Keratinocyte (primary cell): ENCODE results near the gene MAGOHB. TPM values are rescaled to one million over a fixed set of nuclear protein-coding genes. Genes with fewer than 3 reads are reported as not detected.

Experiments
- DNase-seq: peaks from one replicate; pipeline ENCODE4 v3.0.0-alpha.2; 2011; ENCODE audit warnings: low read depth, missing footprints, low spot score
- FAIRE-seq: peaks from 2 replicates; lab custom pipeline; 2011; peaks lifted over from hg19 to GRCh38; lab: Jason Lieb, UNC
- H2AFZ ChIP-seq: 2 replicates; pipeline ENCODE4 v1.6.0; 2012; ENCODE audit warnings: low read length, control low read depth, inconsistent platforms; ENCODE audit not compliant: control insufficient read depth
- H3K27ac ChIP-seq: 2 replicates; pipeline ENCODE4 v1.5.1; 2011; ENCODE audit warnings: low read length; ENCODE audit not compliant: control insufficient read depth, insufficient read depth
- H3K27me3 ChIP-seq: 3 replicates; pipeline ENCODE4 v1.6.0; 2011; ENCODE audit warnings: low read length; ENCODE audit not compliant: control insufficient read depth, insufficient read depth; ENCODE audit errors: extremely low read depth
- H3K36me3 ChIP-seq, 2 experiments: 2 replicates in 1 of 2; 3 replicates in 1 of 2; pipeline ENCODE4 v1.5.1; 2011; ENCODE audit warnings: low read length in 2 of 2, mild to moderate bottlenecking in 1 of 2; ENCODE audit not compliant: control insufficient read depth in 2 of 2, insufficient read depth in 2 of 2; ENCODE audit errors: extremely low read depth in 1 of 2
- H3K4me1 ChIP-seq: 3 replicates; pipeline ENCODE4 v1.5.1; 2011; ENCODE audit warnings: low read length; ENCODE audit not compliant: control insufficient read depth, insufficient read depth; ENCODE audit errors: extremely low read depth
- H3K4me2 ChIP-seq: 3 replicates; pipeline ENCODE4 v1.6.0; 2011; ENCODE audit warnings: low read depth, low read length; ENCODE audit not compliant: control insufficient read depth, insufficient read depth; ENCODE audit errors: extremely low read depth
- H3K4me3 ChIP-seq, 3 experiments: fragments of 200-600 bp in 1 of 3; sonication (generic) in 1 of 3; 2 replicates in 2 of 3; 3 replicates in 1 of 3; pipeline ENCODE4 v1.5.1; 2011 to 2016; ENCODE audit warnings: low read length in 3 of 3, mild to moderate bottlenecking in 3 of 3, control low read depth in 2 of 3, inconsistent platforms in 1 of 3, low read depth in 1 of 3, mixed read lengths in 1 of 3, mixed run types in 1 of 3, moderate library complexity in 1 of 3; ENCODE audit not compliant: control insufficient read depth in 2 of 3, insufficient read depth in 2 of 3; ENCODE audit errors: extremely low read depth in 1 of 3
- H3K79me2 ChIP-seq: 2 replicates; pipeline ENCODE4 v1.6.0; 2012; ENCODE audit warnings: low read length; ENCODE audit not compliant: control insufficient read depth, insufficient read depth
- H3K9ac ChIP-seq: 3 replicates; pipeline ENCODE4 v1.6.0; 2011; ENCODE audit warnings: low read length; ENCODE audit not compliant: control insufficient read depth, insufficient read depth; ENCODE audit errors: extremely low read depth
- H3K9me1 ChIP-seq: 3 replicates; pipeline ENCODE4 v1.6.0; 2011; ENCODE audit warnings: low read length; ENCODE audit not compliant: control insufficient read depth, insufficient read depth; ENCODE audit errors: extremely low read depth
- H3K9me3 ChIP-seq: 2 replicates; pipeline ENCODE4 v1.5.1; 2012; ENCODE audit warnings: low read depth, low read length; ENCODE audit not compliant: control insufficient read depth
- H4K20me1 ChIP-seq: 3 replicates; pipeline ENCODE4 v1.6.0; 2011; ENCODE audit warnings: low read length; ENCODE audit not compliant: control insufficient read depth, insufficient read depth; ENCODE audit errors: extremely low read depth
- CTCF ChIP-seq, 3 experiments: IDR thresholded peaks in 1 of 3; conservative IDR thresholded peaks in 1 of 3; optimal IDR thresholded peaks in 1 of 3; 2 replicates in 2 of 3; 3 replicates in 1 of 3; pipeline versions ENCODE3 to v1.5.1; 2011; ENCODE audit warnings: low read length in 3 of 3, mild to moderate bottlenecking in 3 of 3, moderate library complexity in 2 of 3, control low read depth in 1 of 3, inconsistent platforms in 1 of 3; ENCODE audit not compliant: insufficient read depth in 2 of 3; ENCODE audit errors: extremely low read depth in 1 of 3
- EZH2 ChIP-seq: IDR thresholded peaks from one replicate; pipeline ENCODE4 v1.6.1; 2012; ENCODE audit warnings: inconsistent platforms, mild to moderate bottlenecking, low read length, moderate library complexity
- dilution Hi-C: fragments of 300-500 bp; cut with MboI; formaldehyde crosslinking; loops from one replicate; pipeline ENCODE4 v1.7.0; 2020; ENCODE audit warnings: low sequenced_read_pairs; ENCODE audit not compliant: extremely low pct_ligation_motif_present
- polyA plus RNA-seq, 5 experiments: library from polyadenylated mRNA; depleted of rRNA in 3 of 5; stranded (reverse) in 3 of 5; stranded (forward) in 1 of 5; unstranded in 1 of 5; fragments of >200 nt; gene quantifications; 1 replicate in 1 of 5; 2 replicates in 3 of 5; 3 replicates in 1 of 5; pipeline versions ENCODE4 v1.2.1 to v1.2.3, GENCODE V29; 2011 to 2012; ENCODE audit warnings: missing spikeins in 2 of 5, low read depth in 1 of 5, low replicate concordance in 1 of 5

MAGOHB gene
- polyA plus RNA-seq, 1 donor (not counting 4 experiments of a cell fraction or from before 2014, with no cell fraction given): 34.2 TPM

DNA sequence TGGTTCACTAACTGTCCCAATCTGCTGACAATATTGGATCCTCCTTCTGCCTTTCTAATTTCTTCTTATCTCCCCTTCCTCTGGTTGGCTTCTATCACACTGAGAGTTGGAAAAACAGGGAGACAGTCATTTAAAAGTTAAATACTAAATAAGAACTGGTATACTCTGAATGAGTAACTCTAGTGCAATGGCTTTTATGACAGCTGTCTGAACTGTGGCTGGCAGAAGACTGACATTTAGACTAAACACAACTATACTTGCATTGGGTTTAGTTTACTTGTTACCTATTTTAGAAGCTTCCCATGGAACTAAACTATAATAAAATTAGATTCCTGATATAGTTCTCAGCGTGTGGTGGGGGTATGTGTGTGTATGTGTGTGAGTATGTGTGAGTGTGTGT is 7.9 kb upstream of the MAGOHB start:
- dilution Hi-C loops: no loop called here
- H3K9me3 ChIP-seq: no peaks in the 10 kb centered on the region
- DNase-seq: no peak
- no peaks in the 10 kb centered on the region for H3K79me2 ChIP-seq
- H3K27ac ChIP-seq: no peak overlapping the region
- no peak overlapping the region for H3K4me2 ChIP-seq
- no peaks in the 10 kb centered on the region for H3K27me3 ChIP-seq
- no peak for TF ChIP-seq EZH2
- TF ChIP-seq CTCF (optimal IDR thresholded peaks at IDR 0.05 in 1 of 3, IDR thresholded peaks at IDR 0.05 in 1 of 3, conservative IDR thresholded peaks at IDR 0.05 in 1 of 3; ENCODE audit: extremely low read depth in 1 of 3, insufficient read depth in 2 of 3, low read length in 3 of 3): no peak
- H4K20me1 ChIP-seq: no peaks in the 10 kb centered on the region
- no peak overlapping the region for H3K4me3 ChIP-seq
- H3K9ac ChIP-seq: no peak overlapping the region
- no peaks in the 10 kb centered on the region for H3K9me1 ChIP-seq
- FAIRE-seq: no peak
- peaks cover 0 to 1% of the 10 kb centered on the region in 2 experiments for H3K36me3 ChIP-seq
- H3K4me1 ChIP-seq: peaks cover 16% of the 10 kb centered on the region
- H2AFZ ChIP-seq: no peak overlapping the region

DNA sequence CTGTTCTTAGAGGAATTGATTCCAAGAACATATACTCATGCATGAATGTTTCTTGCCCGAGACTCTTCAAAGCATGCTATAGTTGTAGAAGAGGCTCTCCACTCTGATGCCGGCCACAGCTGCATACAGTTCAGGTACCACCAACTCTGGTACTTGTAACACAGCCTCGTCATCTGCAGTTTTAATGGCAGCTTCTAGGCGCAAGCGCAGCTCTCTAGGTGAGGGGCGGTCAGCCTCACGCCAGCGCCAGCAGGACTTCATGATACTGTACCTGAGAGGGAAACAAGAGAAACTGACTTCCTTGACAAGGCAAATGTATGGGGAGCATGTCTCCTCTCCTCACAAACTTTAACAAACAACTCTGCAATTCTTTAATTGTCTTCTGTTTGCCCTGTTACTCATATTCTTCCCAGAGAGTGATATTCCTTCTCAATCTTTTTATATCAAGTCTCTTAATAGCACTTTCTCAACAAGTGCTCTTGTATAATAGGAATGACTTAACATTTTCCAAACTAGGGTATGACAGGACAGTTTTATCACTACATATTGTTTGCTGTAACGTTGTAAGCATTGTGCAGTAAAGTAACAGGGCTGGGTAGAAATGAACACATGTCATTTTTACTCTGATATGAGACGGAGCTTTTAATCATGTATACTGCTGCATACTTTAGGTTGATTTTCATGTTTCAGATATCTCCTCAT is 6.8 kb upstream of the MAGOHB start:
- FAIRE-seq (no peak), DNase-seq (no peak)
- TF ChIP-seq CTCF (optimal IDR thresholded peaks at IDR 0.05 in 1 of 3, IDR thresholded peaks at IDR 0.05 in 1 of 3, conservative IDR thresholded peaks at IDR 0.05 in 1 of 3; ENCODE audit: extremely low read depth in 1 of 3, insufficient read depth in 2 of 3, low read length in 3 of 3) (no peak), EZH2 (no peak)
- Histone ChIP-seq H3K27ac (no peak overlapping the region), H3K36me3 (peaks cover 0 to 1% of the 10 kb centered on the region in 2 experiments), H3K79me2 (no peaks in the 10 kb centered on the region), H2AFZ (no peak overlapping the region), H3K27me3 (no peaks in the 10 kb centered on the region), H3K4me3 (no peak overlapping the region), H3K9ac (no peak overlapping the region), H3K4me2 (no peak overlapping the region), H4K20me1 (no peaks in the 10 kb centered on the region), H3K9me3 (no peaks in the 10 kb centered on the region), H3K9me1 (no peaks in the 10 kb centered on the region), H3K4me1 (peaks cover 17% of the 10 kb centered on the region)
- dilution Hi-C loops: no loop called here
